ENCODE measurements around the gene MASTL. TPM values are rescaled to one million over a fixed set of nuclear protein-coding genes. Genes with fewer than 3 reads are reported as not detected.

Gene MASTL
- total RNA-seq, 1 experiment from 2014 or later, result 13.8 TPM

GRCh38 chr10:27235706-27236105 lies 80.6 kb downstream of the MASTL start:
- no peak overlapping the region for H3K4me2 ChIP-seq (ENCODE audit: low read length)
- no peaks in the 10 kb centered on the region for H4K20me1 ChIP-seq (ENCODE audit: insufficient read depth)
- 0 out of 4 replicates have a peak, but pooled peaks cover 0 to 3% of the 10 kb centered on the region in 2 experiments for H3K4me1 ChIP-seq (ENCODE audit: control insufficient read depth in 1 of 2, insufficient read depth in 2 of 2, low read length in 2 of 2)
- TF ChIP-seq TCF7L2 (IDR thresholded peaks at IDR 0.05; ENCODE audit: borderline replicate concordance, extremely low read depth, insufficient read depth, insufficient read length) (no peak), EGR1 (IDR thresholded peaks at IDR 0.05; ENCODE audit: low read depth) (no peak), CBX3 (IDR thresholded peaks at IDR 0.05; ENCODE audit: low read depth) (no peak), ZBTB33 (IDR thresholded peaks at IDR 0.05; ENCODE audit: extremely low read depth, insufficient replicate concordance, low read length) (no peak), EZH2 (IDR thresholded peaks at IDR 0.05) (no peak), RAD21 (IDR thresholded peaks at IDR 0.05; ENCODE audit: low read depth) (no peak), POLR2A (IDR thresholded peaks at IDR 0.05; ENCODE audit: borderline replicate concordance, extremely low read depth, insufficient read depth, insufficient read length) (no peak), EZH2phosphoT487 (IDR thresholded peaks at IDR 0.05; ENCODE audit: borderline replicate concordance) (no peak), ZNF274 (IDR thresholded peaks at IDR 0.05; ENCODE audit: low read depth, low read length) (no peak), MAX (IDR thresholded peaks at IDR 0.05) (no peak), SIN3A (IDR thresholded peaks at IDR 0.05; ENCODE audit: low read depth) (no peak), YY1 (IDR thresholded peaks at IDR 0.05; ENCODE audit: extremely low read depth, insufficient replicate concordance, low read depth, low read length) (no peak), ZFX (IDR thresholded peaks at IDR 0.05) (no peak), REST (IDR thresholded peaks at IDR 0.05; ENCODE audit: low read depth) (no peak), SRF (IDR thresholded peaks at IDR 0.05; ENCODE audit: low read depth) (no peak), ELF1 (IDR thresholded peaks at IDR 0.05; ENCODE audit: borderline replicate concordance, low read depth) (no peak), SP1 (IDR thresholded peaks at IDR 0.05; ENCODE audit: low read depth) (no peak), ATF3 (IDR thresholded peaks at IDR 0.05) (no peak)
- TF ChIP-seq, protein P1, sequence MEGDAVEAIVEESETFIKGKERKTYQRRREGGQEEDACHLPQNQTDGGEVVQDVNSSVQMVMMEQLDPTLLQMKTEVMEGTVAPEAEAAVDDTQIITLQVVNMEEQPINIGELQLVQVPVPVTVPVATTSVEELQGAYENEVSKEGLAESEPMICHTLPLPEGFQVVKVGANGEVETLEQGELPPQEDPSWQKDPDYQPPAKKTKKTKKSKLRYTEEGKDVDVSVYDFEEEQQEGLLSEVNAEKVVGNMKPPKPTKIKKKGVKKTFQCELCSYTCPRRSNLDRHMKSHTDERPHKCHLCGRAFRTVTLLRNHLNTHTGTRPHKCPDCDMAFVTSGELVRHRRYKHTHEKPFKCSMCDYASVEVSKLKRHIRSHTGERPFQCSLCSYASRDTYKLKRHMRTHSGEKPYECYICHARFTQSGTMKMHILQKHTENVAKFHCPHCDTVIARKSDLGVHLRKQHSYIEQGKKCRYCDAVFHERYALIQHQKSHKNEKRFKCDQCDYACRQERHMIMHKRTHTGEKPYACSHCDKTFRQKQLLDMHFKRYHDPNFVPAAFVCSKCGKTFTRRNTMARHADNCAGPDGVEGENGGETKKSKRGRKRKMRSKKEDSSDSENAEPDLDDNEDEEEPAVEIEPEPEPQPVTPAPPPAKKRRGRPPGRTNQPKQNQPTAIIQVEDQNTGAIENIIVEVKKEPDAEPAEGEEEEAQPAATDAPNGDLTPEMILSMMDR (IDR thresholded peaks at IDR 0.05 in 2 of 3, conservative IDR thresholded peaks at IDR 0.05 in 1 of 3; ENCODE audit: borderline replicate concordance in 1 of 3, insufficient read depth in 1 of 3, low read depth in 2 of 3, low read length in 2 of 3), result no peak
- no peak overlapping the region for H3K4me3 ChIP-seq (replicated peaks in 1 of 2; ENCODE audit: low read depth in 1 of 2, low read length in 2 of 2)
- ChIA-PET POLR2A (no interaction called here), RAD21 (ENCODE audit: low non-redundant PET in 1 of 2, low total read pairs in 2 of 2, uncharacterized antibody in 2 of 2, unreplicated experiment in 2 of 2) (no interaction called here), CTCF (interaction anchor here (3.1 kb wide), 1 partner anchor 12 kb away, joined by 21 read pairs; no protein-coding TSS in a partner anchor)
- DNase-seq (ENCODE audit: low read depth, low spot score) (no peak), ATAC-seq (no peak)
- H2AFZ ChIP-seq (ENCODE audit: low read depth, low read length, poor library complexity, severe bottlenecking), result no peak overlapping the region
- no peaks in the 10 kb centered on the region for H3K9me2 ChIP-seq (ENCODE audit: insufficient read depth)
- BruUV-seq (replicated peaks), result no TSS peak
- H3K9me3 ChIP-seq (ENCODE audit: control insufficient read depth in 1 of 2, insufficient read depth in 1 of 2, low read depth in 1 of 2, low read length in 2 of 2), result no peaks in the 10 kb centered on the region
- H3K27me3 ChIP-seq (ENCODE audit: insufficient read depth, low read length), result no peaks in the 10 kb centered on the region
- peaks cover 2 to 4% of the 10 kb centered on the region in 2 experiments; a peak in 1 of 4 replicates for H3K36me3 ChIP-seq (ENCODE audit: control insufficient read depth in 1 of 2, insufficient read depth in 2 of 2, low read length in 2 of 2)
- H3K79me2 ChIP-seq (ENCODE audit: insufficient read depth, low read length), result peaks cover 27% of the 10 kb centered on the region
- H3K27ac ChIP-seq (ENCODE audit: low read depth, low read length), result no peak overlapping the region
- intact Hi-C loops (cut with micrococcal nuclease), result no loop called here
- no peak overlapping the region for H3K9ac ChIP-seq (ENCODE audit: low read length)

All from HCT116 (cell line).